Measurements from ENCODE around the gene MATR3. TPM values are rescaled to one million over a fixed set of nuclear protein-coding genes. Genes with fewer than 3 reads are reported as not detected.

MATR3 gene
- polyA plus RNA-seq, 1 experiment, result 76.5 TPM

DNA sequence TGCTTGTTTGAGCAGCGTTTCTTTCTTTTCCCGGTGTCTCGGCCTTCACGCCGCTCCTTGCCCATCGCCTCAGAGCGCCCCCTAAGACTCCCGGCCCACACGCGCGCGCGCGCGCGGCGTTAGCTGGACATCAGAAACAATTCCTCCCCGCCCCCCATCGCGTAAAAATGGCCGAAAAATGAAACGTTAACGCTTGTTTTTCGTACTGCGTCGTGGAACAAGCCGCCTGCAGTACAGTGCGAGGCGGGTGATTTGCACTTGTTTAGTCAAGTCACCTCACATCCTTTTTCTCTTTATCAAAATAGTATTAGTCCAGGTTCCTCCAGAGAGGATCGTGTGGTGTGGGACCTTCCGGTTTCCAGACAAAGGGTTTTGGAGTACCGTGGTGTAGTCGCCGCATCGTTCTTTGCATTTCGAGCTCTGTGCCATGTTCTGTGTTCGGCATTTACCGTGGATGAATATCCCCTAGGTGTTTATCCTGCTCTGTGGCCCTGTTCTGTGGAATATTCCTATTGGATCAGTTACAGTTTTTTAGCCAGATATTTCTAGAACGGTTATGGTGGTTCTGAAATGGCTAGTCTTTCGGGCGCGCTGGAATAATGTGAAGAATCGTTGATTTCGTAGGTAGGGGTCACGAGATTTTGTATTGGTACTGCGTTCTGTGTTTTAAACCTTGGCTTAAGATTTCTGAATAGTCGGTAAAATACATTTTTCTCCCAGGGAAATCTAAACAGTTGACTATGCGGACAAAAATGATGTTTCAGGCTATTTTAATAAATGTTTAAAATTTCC is 1.0 kb downstream of the MATR3 start:
- peak; percentile 61 for TF ChIP-seq CTCF (IDR thresholded peaks at IDR 0.05; ENCODE audit: insufficient read depth, low read depth, low read length)
- Histone ChIP-seq H3K36me3 (ENCODE audit: control insufficient read depth, insufficient read depth, low read length) (no peaks in the 10 kb centered on the region), H3K27me3 (ENCODE audit: control insufficient read depth, insufficient read depth, low read length) (no peaks in the 10 kb centered on the region), H3K4me3 (ENCODE audit: low read depth, low read length) (peak overlapping the region; percentile 99)
- ChIA-PET POLR2A (interaction anchor here (0.6 to 1.5 kb wide), 4 partner anchors 22 to 1387 kb away, joined by 3 to 4 read pairs (median 3); partner anchors contain the start of genes HSPA9 and PAIP2), CTCF (interaction anchor here (0.7 to 1.2 kb wide), 3 partner anchors 10 to 59 kb away, joined by 3 to 7 read pairs (median 4); partner anchors contain the start of gene PAIP2)
- no peak for DNase-seq (ENCODE audit: low read depth)

DNA sequence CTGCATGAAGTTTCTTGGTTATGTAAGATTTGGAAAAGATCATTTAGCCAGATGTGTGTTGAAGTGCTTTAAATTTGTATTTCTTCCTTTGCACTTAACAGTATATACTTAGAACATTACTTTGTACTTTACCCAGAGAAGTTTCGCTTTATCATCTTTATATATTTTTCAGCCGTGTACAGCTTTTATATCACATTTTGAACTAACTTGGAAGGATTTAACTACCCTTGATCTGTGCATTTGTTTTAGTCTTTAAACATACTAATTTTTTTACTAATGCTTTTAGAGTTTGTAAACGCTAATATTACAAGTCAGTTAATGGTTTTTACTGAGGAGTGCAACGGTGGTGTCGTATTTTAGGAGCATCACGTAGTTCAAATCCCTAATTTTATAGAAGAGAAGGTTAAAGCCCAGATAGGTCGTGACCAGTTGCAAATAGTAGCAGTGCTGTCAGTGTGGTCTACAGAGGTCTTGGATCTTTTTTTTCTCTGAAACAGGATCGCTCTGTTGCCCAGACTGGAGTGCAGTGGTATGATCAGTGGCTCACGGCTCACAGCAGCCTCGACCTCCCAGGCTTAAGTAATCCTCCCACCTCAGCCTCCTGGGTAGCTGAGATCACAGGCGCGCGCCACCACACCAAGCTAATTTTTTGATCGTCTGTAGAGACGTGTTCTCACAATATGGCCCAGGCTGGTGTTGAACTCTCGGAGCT is 2.0 kb downstream of the MATR3 start:
- no peak for TF ChIP-seq CTCF (IDR thresholded peaks at IDR 0.05; ENCODE audit: insufficient read depth, low read depth, low read length)
- ChIA-PET CTCF (no interaction called here), POLR2A (interaction anchor here (0.6 kb wide), 1 partner anchor 1388 kb away, joined by 3 read pairs; no protein-coding TSS in a partner anchor)
- Histone ChIP-seq H3K4me3 (ENCODE audit: low read depth, low read length) (peak overlapping the region; percentile 99), H3K36me3 (ENCODE audit: control insufficient read depth, insufficient read depth, low read length) (no peaks in the 10 kb centered on the region), H3K27me3 (ENCODE audit: control insufficient read depth, insufficient read depth, low read length) (no peaks in the 10 kb centered on the region)
- DNase-seq (ENCODE audit: low read depth), result no peak

DNA sequence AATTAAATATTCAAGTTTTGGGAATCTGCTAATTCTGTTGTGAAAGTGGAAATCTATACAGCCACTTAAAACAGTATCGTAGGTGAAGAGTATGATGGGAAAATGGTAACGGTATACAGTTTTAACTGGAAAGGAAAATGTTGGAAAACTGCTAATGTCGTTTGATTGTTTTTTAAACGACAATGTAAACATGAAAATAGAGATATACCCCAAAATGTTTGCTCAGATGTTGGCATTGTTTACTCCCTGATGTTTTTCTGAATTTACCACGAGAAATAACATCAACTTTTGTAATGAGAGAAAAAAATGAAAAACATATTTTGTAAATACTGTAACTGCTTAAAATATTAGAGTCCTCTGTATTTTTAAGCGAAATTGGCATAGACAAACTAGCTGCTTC is 2.7 kb downstream of the MATR3 start:
- no peak for DNase-seq (ENCODE audit: low read depth)
- no peaks in the 10 kb centered on the region for H3K36me3 ChIP-seq (ENCODE audit: control insufficient read depth, insufficient read depth, low read length)
- ChIA-PET CTCF (interaction anchor here (1.8 kb wide), 1 partner anchor 10 kb away, joined by 12 read pairs; no protein-coding TSS in a partner anchor), POLR2A (no interaction called here)
- TF ChIP-seq CTCF (IDR thresholded peaks at IDR 0.05; ENCODE audit: insufficient read depth, low read depth, low read length), result no peak
- no peak overlapping the region for H3K4me3 ChIP-seq (ENCODE audit: low read depth, low read length)
- H3K27me3 ChIP-seq (ENCODE audit: control insufficient read depth, insufficient read depth, low read length), result no peaks in the 10 kb centered on the region

DNA sequence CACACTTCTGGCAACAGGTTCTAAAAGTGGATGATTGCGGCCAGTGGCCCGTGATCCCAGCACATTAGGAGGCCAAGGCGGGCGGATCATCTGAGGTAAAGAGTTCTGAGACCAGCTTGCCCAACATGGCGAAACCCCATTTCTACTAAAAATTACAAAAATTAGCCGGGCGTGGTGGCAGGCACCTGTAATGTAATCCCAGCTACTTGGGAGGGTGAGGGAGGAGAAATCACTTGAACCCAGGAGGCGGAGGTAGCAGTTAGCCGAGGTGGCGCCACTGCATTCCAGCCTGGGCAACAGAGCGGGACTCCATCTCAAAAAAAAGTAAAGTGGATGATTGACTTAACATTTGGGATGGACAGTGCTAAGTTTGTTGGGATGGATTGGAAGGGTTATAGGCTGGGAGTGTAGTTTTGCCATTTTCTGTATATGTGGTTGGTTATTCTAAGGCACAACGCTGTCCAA is 3.4 kb downstream of the MATR3 start:
- Histone ChIP-seq H3K36me3 (ENCODE audit: control insufficient read depth, insufficient read depth, low read length) (no peaks in the 10 kb centered on the region), H3K4me3 (ENCODE audit: low read depth, low read length) (no peak overlapping the region), H3K27me3 (ENCODE audit: control insufficient read depth, insufficient read depth, low read length) (no peaks in the 10 kb centered on the region)
- TF ChIP-seq CTCF (IDR thresholded peaks at IDR 0.05; ENCODE audit: insufficient read depth, low read depth, low read length), result no peak
- ChIA-PET CTCF (interaction anchor here (0.5 to 1.8 kb wide), 2 partner anchors 9 to 652 kb away, joined by 3 to 12 read pairs; no protein-coding TSS in a partner anchor), POLR2A (no interaction called here)
- DNase-seq (ENCODE audit: low read depth), result no peak
